ENCODE data around the gene PIK3AP1. TPM values are rescaled to one million over a fixed set of nuclear protein-coding genes. Genes with fewer than 3 reads are reported as not detected.
A peak's percentile ranks its signal among the peaks of the same experiment; 100 is the strongest.

The PIK3AP1 gene
- polyA plus RNA-seq, 2 of the 4 experiments (the other 2 are of a cell fraction), result 1.6 to 3.2 TPM

GRCh38 chr10:96606216-96606615 is 114.1 kb downstream of the PIK3AP1 start:
- ChIA-PET POLR2A (no interaction called here), CTCF (interaction anchor here (1.0 kb wide), 1 partner anchor 32 kb away, joined by 3 read pairs; no protein-coding TSS in a partner anchor)
- DNase-seq (ENCODE audit: low read depth in 1 of 2, low spot score in 1 of 2), result no peak
- Histone ChIP-seq H3K4me2 (no peak overlapping the region), H3K9me3 (no peaks in the 10 kb centered on the region), H3K27ac (no peak overlapping the region), H3K4me1 (no peaks in the 10 kb centered on the region), H3K4me3 (no peak overlapping the region)
- no peak for FAIRE-seq
- WGBS (ENCODE audit: missing lambda C conversion rate), result 33% methylated on average over 4 of the region's 4 CpGs
- TF ChIP-seq HOXA7 (CRISPR knock-in tag; IDR thresholded peaks at IDR 0.05) (no peak), MAFK (IDR thresholded peaks at IDR 0.05; ENCODE audit: partially characterized antibody) (no peak), FOXS1 (CRISPR knock-in tag; IDR thresholded peaks at IDR 0.05) (no peak), SREBF2 (IDR thresholded peaks at IDR 0.05) (no peak), ESRRA (IDR thresholded peaks at IDR 0.05; ENCODE audit: borderline replicate concordance, low read length) (no peak), MYC (IDR thresholded peaks at IDR 0.05; ENCODE audit: borderline replicate concordance, low read length) (no peak), NFE2L2 (conservative IDR thresholded peaks at IDR 0.05; ENCODE audit: low read length) (no peak), POLR2A (IDR thresholded peaks at IDR 0.05; ENCODE audit: low read length) (no peak), KDM5A (IDR thresholded peaks at IDR 0.05) (no peak), CHD4 (IDR thresholded peaks at IDR 0.05; ENCODE audit: borderline replicate concordance) (no peak), KDM1A (IDR thresholded peaks at IDR 0.05; ENCODE audit: low read depth) (no peak), RNF2 (IDR thresholded peaks at IDR 0.05; ENCODE audit: borderline replicate concordance, low read depth) (no peak), ZC3H11A (IDR thresholded peaks at IDR 0.05) (no peak), RCOR1 (IDR thresholded peaks at IDR 0.05; ENCODE audit: low read depth, low read length) (no peak), TFCP2L1 (CRISPR knock-in tag; IDR thresholded peaks at IDR 0.05) (no peak)
- ATAC-seq, result peak in 1 of 2 experiments; percentile 53; a peak in 3 of 6 replicates

- peaks cover 10% of the 10 kb centered on the region; the same call in 1 of the 3 replicates for H3K9me3 ChIP-seq
- 77% methylated on average over 4 of the region's 4 CpGs for whole genome bisulfite sequencing (ENCODE audit: missing lambda C conversion rate)
- no peak for DNase-seq (ENCODE audit: low read depth in 1 of 2, low spot score in 1 of 2)
- ChIA-PET CTCF (interaction anchor here (1.4 kb wide), 1 partner anchor 40 kb away, joined by 4 read pairs; no protein-coding TSS in a partner anchor), POLR2A (no interaction called here)
- no peaks in the 10 kb centered on the region for H3K4me1 ChIP-seq
- TF ChIP-seq, protein P1, sequence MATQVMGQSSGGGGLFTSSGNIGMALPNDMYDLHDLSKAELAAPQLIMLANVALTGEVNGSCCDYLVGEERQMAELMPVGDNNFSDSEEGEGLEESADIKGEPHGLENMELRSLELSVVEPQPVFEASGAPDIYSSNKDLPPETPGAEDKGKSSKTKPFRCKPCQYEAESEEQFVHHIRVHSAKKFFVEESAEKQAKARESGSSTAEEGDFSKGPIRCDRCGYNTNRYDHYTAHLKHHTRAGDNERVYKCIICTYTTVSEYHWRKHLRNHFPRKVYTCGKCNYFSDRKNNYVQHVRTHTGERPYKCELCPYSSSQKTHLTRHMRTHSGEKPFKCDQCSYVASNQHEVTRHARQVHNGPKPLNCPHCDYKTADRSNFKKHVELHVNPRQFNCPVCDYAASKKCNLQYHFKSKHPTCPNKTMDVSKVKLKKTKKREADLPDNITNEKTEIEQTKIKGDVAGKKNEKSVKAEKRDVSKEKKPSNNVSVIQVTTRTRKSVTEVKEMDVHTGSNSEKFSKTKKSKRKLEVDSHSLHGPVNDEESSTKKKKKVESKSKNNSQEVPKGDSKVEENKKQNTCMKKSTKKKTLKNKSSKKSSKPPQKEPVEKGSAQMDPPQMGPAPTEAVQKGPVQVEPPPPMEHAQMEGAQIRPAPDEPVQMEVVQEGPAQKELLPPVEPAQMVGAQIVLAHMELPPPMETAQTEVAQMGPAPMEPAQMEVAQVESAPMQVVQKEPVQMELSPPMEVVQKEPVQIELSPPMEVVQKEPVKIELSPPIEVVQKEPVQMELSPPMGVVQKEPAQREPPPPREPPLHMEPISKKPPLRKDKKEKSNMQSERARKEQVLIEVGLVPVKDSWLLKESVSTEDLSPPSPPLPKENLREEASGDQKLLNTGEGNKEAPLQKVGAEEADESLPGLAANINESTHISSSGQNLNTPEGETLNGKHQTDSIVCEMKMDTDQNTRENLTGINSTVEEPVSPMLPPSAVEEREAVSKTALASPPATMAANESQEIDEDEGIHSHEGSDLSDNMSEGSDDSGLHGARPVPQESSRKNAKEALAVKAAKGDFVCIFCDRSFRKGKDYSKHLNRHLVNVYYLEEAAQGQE (IDR thresholded peaks at IDR 0.05), result no peak
- TF ChIP-seq RARB (CRISPR knock-in tag; IDR thresholded peaks at IDR 0.05) (no peak), SREBF2 (IDR thresholded peaks at IDR 0.05) (no peak), USF2 (IDR thresholded peaks at IDR 0.05) (no peak), EP300 (IDR thresholded peaks at IDR 0.05) (no peak), NPAS2 (CRISPR knock-in tag; IDR thresholded peaks at IDR 0.05; ENCODE audit: borderline replicate concordance) (no peak), TFCP2L1 (CRISPR knock-in tag; IDR thresholded peaks at IDR 0.05) (no peak), HMGXB4 (CRISPR knock-in tag; IDR thresholded peaks at IDR 0.05; ENCODE audit: borderline replicate concordance) (no peak), MYC (IDR thresholded peaks at IDR 0.05; ENCODE audit: borderline replicate concordance, low read length) (no peak), KDM1A (IDR thresholded peaks at IDR 0.05; ENCODE audit: low read depth) (no peak), MAZ (IDR thresholded peaks at IDR 0.05; ENCODE audit: borderline replicate concordance, low read depth, low read length) (no peak), CHD2 (IDR thresholded peaks at IDR 0.05; ENCODE audit: low read length, partially characterized antibody) (no peak)
- no peak for ATAC-seq
- H3K4me2 ChIP-seq, result no peak overlapping the region
- no peak overlapping the region for H3K27ac ChIP-seq
- no peak for FAIRE-seq
- H3K4me3 ChIP-seq, result no peak overlapping the region
Observed at GRCh38 chr10:96600337-96600736, 120.0 kb downstream of the PIK3AP1 start.
